C4-2B (cell line): ENCODE data around the gene EVA1A.
A peak's percentile ranks its signal among the peaks of the same experiment; 100 is the strongest.
"Not testable (repeated sequence)": the region's sequence is repeated elsewhere in the genome, so short reads cannot be mapped to it uniquely, and the experiment has no call there.

Experiments used
- H3K27ac ChIP-seq: fragments of 450-650 bp; 2 replicates; pipeline ENCODE4 v1.5.1; 2017
- CTCF ChIP-seq: fragments of 450-650 bp; conservative IDR thresholded peaks from 2 replicates; pipeline ENCODE4 v1.5.1; 2017; ENCODE audit warnings: mild to moderate bottlenecking
- ZFX ChIP-seq: fragments of 450-650 bp; IDR thresholded peaks from 2 replicates; pipeline ENCODE4 v1.6.1; 2017

Gene EVA1A

GRCh38 chr2:75495862-75496261 lies 64.9 kb downstream of the EVA1A start:
- H3K27ac ChIP-seq, result no peak overlapping the region
- TF ChIP-seq CTCF (no peak), ZFX (no peak)

DNA sequence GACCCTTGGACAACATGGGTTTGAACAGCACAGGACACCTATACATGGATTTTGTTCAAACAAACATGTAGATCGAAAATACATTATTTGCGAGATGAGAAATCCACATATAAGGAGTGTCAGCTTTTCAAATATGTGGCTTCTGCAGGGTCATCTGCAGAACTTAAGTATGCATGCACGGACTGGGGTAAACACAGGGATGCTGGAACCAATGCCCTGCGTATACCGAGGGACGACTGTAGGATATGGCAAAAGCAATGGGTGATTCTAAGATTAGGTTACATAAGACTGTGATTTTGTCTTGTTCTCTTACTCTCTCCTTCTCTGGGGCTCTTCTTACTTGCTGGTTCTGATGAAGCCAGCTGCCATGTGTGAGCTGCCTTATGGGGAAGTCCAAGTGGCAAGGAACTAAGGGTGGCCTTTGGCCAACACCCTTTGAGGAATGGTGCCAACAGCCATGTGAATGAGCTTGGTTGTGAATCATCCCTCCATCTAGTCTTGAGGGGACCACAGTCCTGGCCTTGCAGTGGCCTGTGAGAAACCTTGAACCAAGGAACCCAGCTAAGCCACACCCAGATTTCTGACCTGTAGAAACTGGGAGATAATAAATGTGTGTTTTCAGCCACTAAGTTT lies 66.5 kb downstream of the EVA1A start:
- no peak overlapping the region for H3K27ac ChIP-seq
- TF ChIP-seq CTCF (no peak), ZFX (no peak)

DNA sequence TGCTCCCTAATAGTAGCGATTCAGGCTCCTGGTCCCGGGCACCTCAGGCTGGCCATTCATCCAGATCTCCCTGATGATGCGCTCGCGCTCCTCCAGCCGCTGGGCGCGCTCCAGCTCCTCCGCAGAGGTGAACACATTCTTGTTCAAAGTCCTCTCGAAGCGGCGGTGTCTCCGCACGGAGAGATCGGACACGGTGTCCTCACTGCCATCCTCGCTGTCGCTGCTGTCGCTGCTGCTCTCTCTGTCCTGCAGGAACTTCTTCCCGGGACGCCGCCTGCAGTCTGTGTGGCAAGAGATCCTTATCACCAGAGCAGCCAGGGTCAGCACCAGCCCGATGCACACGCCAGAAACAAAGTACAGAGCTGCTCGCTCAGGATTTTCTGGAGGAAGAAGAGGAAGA lies 67.5 kb downstream of the EVA1A start:
- TF ChIP-seq ZFX (no peak), CTCF (peak; percentile 17; the same call in 1 of the 2 replicates)
- H3K27ac ChIP-seq, result no peak overlapping the region

DNA sequence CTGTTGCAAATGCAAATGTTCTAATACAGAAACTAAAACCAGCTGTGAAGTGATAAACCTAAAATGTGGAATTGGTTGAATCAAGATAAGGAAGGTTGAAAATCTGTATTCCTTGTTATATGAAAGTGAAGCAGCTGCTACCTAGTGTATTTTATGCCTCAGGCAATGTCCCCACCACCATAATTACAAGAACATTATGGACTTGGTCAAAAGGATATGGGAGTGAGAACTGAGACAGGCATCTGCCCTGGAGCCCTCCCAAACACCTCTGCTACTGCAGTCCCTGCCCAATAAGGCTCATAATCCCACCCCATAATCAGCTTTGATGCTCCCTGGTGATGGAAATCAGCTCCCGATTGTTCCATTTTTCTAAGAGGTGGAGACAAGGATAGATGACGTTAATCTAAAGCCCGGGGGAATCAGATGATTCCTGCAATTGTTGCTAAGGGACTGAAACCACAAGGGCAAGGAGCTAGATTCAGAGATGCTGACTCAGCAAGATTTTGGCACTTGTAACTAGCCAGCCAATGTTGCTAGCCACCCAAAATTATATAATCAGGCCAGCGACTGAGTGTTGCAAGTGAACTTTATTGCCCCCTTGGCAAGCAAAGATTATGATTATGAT lies 69.5 kb downstream of the EVA1A start:
- no peak for TF ChIP-seq ZFX
- no peak for TF ChIP-seq CTCF
- no peak overlapping the region for H3K27ac ChIP-seq

GRCh38 chr2:75489721-75490120 lies 71.0 kb downstream of the EVA1A start:
- no peak for TF ChIP-seq ZFX
- no peak for TF ChIP-seq CTCF

DNA sequence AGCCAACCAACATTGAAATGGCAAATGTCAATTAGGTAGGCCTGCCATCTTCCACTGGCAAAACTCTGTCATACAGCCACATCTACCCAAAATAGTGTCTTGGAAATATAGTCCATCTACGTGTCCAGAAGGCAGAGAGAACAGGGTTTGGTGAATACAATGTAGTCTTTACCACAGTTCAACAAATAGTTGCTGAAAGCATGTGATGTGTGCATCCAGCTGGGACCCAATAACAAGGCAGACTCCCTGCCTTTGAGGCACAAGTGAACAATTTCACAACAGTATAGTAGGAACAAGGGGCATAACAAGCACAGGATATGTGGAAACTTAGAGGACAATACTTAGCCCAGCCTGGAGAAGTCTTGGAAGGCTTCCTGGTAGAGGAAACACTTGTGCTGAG lies 72.6 kb downstream of the EVA1A start:
- no peak overlapping the region for H3K27ac ChIP-seq
- TF ChIP-seq ZFX (no peak), CTCF (no peak)

More at GRCh38 chr2:75489721-75490120, 71.0 kb downstream of the EVA1A start:
- no peak overlapping the region for H3K27ac ChIP-seq

DNA sequence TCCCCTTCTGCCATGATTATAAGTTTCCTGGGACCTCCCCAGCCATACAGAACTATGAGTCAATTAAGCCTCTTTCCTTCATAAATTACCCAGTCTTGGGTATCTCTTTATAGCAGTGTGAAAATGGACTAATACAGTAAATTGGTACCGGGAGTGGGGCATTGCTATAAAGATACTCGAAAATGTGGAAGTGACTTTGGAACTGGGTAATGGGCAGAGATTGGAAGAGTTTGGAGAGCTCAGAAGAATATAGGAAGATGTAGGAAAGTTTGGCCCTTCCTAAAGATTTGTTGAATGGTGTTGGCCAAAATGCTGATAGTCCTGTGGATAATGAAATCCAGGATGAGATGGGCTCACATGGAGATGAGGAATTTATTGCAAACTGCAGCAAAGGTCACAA lies 74.0 kb downstream of the EVA1A start:
- not testable (repeated sequence) for H3K27ac ChIP-seq

- TF ChIP-seq ZFX (no peak), CTCF (no peak)
- no peak overlapping the region for H3K27ac ChIP-seq
Observed at GRCh38 chr2:75484840-75485239, 75.9 kb downstream of the EVA1A start.
